B cell (primary cell): ENCODE data around the gene HSPA12B. TPM values are rescaled to one million over a fixed set of nuclear protein-coding genes. Genes with fewer than 3 reads are reported as not detected.

Experiments used
- ATAC-seq: fragments of 200-7000 bp; cut with Tn5 transposase; one replicate; pipeline ENCODE4 v1.10.0; 2021; ENCODE audit warnings: low read depth, mild to moderate bottlenecking, moderate number of reproducible peaks, moderate library complexity
- CTCF ChIA-PET: fragments of 350-600 bp; sonication (Branson Sonifier 250); formaldehyde crosslinking; loops from one replicate; lab custom pipeline; 2021; ENCODE audit warnings: antibody characterized with exemption, inconsistent platforms; lab: Charles Lee
- POLR2A ChIA-PET: fragments of 350-600 bp; sonication (Branson Sonifier 250); formaldehyde crosslinking; loops from one replicate; lab custom pipeline; 2021; ENCODE audit warnings: antibody characterized with exemption; lab: Charles Lee
- DNase-seq: peaks from one replicate; pipeline ENCODE4 v3.0.0; 2013
- H2AFZ ChIP-seq: 2 replicates; pipeline ENCODE4 v1.6.1; 2012; ENCODE audit warnings: mild to moderate bottlenecking, low read depth, low read length; ENCODE audit not compliant: insufficient read depth, poor library complexity, severe bottlenecking
- H3K27ac ChIP-seq, 2 donors: 1 replicate in 1 of 2; 2 replicates in 1 of 2; pipeline ENCODE4 v1.5.1; 2012 to 2013; ENCODE audit warnings: low read length in 2 of 2, mild to moderate bottlenecking in 2 of 2, moderate library complexity in 1 of 2
- H3K27me3 ChIP-seq, 4 experiments: fragments of 200-600 bp in 1 of 4; sonication (generic) in 1 of 4; replicated peaks in 1 of 4; 1 replicate in 2 of 4; 2 replicates in 2 of 4; pipeline versions ENCODE4 v1.6.1 to v1.7.0; 2013 to 2016; ENCODE audit warnings: low read length in 3 of 4, mild to moderate bottlenecking in 2 of 4, mixed read lengths in 1 of 4, moderate library complexity in 1 of 4; ENCODE audit not compliant: insufficient read depth in 4 of 4, control insufficient read depth in 3 of 4; ENCODE audit errors: control extremely low read depth in 1 of 4
- H3K36me3 ChIP-seq, 2 experiments: replicated peaks in 1 of 2; 1 replicate in 1 of 2; 2 replicates in 1 of 2; pipeline versions ENCODE4 v1.6.1 to v1.7.1; 2013; ENCODE audit warnings: low read length in 1 of 2; ENCODE audit not compliant: insufficient read depth in 2 of 2, control insufficient read depth in 1 of 2; ENCODE audit errors: control extremely low read depth in 1 of 2, extremely low read depth in 1 of 2
- H3K4me1 ChIP-seq, 2 donors: fragments of 200-600 bp in 1 of 2; sonication (generic) in 1 of 2; 1 replicate in 1 of 2; 2 replicates in 1 of 2; pipeline versions ENCODE4 v1.5.1 to v1.6.1; 2013 to 2017; ENCODE audit warnings: low read length in 2 of 2; ENCODE audit not compliant: control insufficient read depth in 2 of 2, insufficient read depth in 2 of 2
- H3K4me2 ChIP-seq: replicated peaks from 2 replicates; pipeline ENCODE3; 2012; ENCODE audit warnings: mild to moderate bottlenecking, low read depth, low read length; ENCODE audit not compliant: poor library complexity, severe bottlenecking
- H3K4me3 ChIP-seq, 5 experiments: fragments of 200-600 bp in 1 of 5; sonication (generic) in 1 of 5; 1 replicate in 3 of 5; 2 replicates in 2 of 5; pipeline versions ENCODE4 v1.5.1 to v1.7.0; 2011 to 2016; ENCODE audit warnings: low read length in 4 of 5, mild to moderate bottlenecking in 4 of 5, low read depth in 2 of 5, control low read depth in 1 of 5, moderate library complexity in 1 of 5; ENCODE audit not compliant: insufficient read depth in 1 of 5; ENCODE audit errors: control extremely low read depth in 1 of 5, extremely low read depth in 1 of 5
- H3K79me2 ChIP-seq: fragments of 200-600 bp; sonication (generic); one replicate; pipeline ENCODE4 v1.6.0; 2016; ENCODE audit warnings: low read length; ENCODE audit not compliant: control insufficient read depth, insufficient read depth
- H3K9ac ChIP-seq: fragments of 200-600 bp; sonication (generic); 2 replicates; pipeline ENCODE4 v1.6.1; 2017; ENCODE audit warnings: mild to moderate bottlenecking, low read length, moderate library complexity
- H3K9me3 ChIP-seq, 3 donors: one replicate each; pipeline versions ENCODE4 v1.6.1 to v1.7.1; 2013; ENCODE audit warnings: low read length in 2 of 3; ENCODE audit not compliant: control insufficient read depth in 2 of 3, insufficient read depth in 1 of 3; ENCODE audit errors: control extremely low read depth in 1 of 3
- H4K20me1 ChIP-seq: 2 replicates; pipeline ENCODE4 v1.6.0; 2012; ENCODE audit warnings: mild to moderate bottlenecking, low read length; ENCODE audit not compliant: insufficient read depth, control insufficient read depth, poor library complexity, severe bottlenecking
- H3K27ac Mint-ChIP-seq: one replicate; pipeline ENCODE4 v1.8.0; 2021; ENCODE audit warnings: mixed read lengths
- H3K27me3 Mint-ChIP-seq: one replicate; pipeline ENCODE4 v1.8.0; 2021; ENCODE audit warnings: mixed read lengths
- H3K4me1 Mint-ChIP-seq: one replicate; pipeline ENCODE4 v1.8.0; 2021; ENCODE audit warnings: mixed read lengths
- H3K4me3 Mint-ChIP-seq: one replicate; pipeline ENCODE4 v1.8.0; 2021; ENCODE audit warnings: mixed read lengths
- H3K9me3 Mint-ChIP-seq: one replicate; pipeline ENCODE4 v1.8.0; 2022; ENCODE audit warnings: mixed read lengths; ENCODE audit not compliant: insufficient read depth
- EZH2 ChIP-seq: IDR thresholded peaks from 2 replicates; pipeline ENCODE4 v1.6.1; 2012; ENCODE audit warnings: borderline replicate concordance, low read depth, mild to moderate bottlenecking, moderate library complexity, low read length; ENCODE audit not compliant: insufficient read depth, poor library complexity, severe bottlenecking
- WGBS: methylation state at CpG from one replicate; pipeline ENCODE4 v1.1.5; 2013; ENCODE audit warnings: missing lambda C conversion rate; ENCODE audit not compliant: insufficient coverage; 5-methylcytosine and 5-hydroxymethylcytosine counted together
- intact Hi-C: fragments of 100-400 bp; cut with micrococcal nuclease; formaldehyde crosslinking; loops from one replicate; pipeline ENCODE4 v1.10.0; 2022
- polyA plus RNA-seq: library from polyadenylated mRNA; depleted of rRNA; stranded (reverse); fragments of >200 nt; gene quantifications from 2 replicates; pipeline ENCODE4 v1.2.3, GENCODE V29; 2012
- total RNA-seq, 2 donors: library from RNA; stranded (reverse); fragments of 120-200 nt in 1 of 2; gene quantifications; 1 replicate in 1 of 2; 2 replicates in 1 of 2; pipeline versions ENCODE4 v1.2.3 to v1.2.4, GENCODE V29; 2013 to 2022
- TF ChIP-seq, protein P1 (sequence below): fragments of 200-600 bp; IDR thresholded peaks from one replicate; pipeline ENCODE4 v1.8.0; 2022; ENCODE audit warnings: antibody characterized with exemption, mild to moderate bottlenecking

The HSPA12B gene
- total and polyA plus RNA-seq, 2 donors (not counting 1 experiment from before 2014, with no cell fraction given): not detected

DNA sequence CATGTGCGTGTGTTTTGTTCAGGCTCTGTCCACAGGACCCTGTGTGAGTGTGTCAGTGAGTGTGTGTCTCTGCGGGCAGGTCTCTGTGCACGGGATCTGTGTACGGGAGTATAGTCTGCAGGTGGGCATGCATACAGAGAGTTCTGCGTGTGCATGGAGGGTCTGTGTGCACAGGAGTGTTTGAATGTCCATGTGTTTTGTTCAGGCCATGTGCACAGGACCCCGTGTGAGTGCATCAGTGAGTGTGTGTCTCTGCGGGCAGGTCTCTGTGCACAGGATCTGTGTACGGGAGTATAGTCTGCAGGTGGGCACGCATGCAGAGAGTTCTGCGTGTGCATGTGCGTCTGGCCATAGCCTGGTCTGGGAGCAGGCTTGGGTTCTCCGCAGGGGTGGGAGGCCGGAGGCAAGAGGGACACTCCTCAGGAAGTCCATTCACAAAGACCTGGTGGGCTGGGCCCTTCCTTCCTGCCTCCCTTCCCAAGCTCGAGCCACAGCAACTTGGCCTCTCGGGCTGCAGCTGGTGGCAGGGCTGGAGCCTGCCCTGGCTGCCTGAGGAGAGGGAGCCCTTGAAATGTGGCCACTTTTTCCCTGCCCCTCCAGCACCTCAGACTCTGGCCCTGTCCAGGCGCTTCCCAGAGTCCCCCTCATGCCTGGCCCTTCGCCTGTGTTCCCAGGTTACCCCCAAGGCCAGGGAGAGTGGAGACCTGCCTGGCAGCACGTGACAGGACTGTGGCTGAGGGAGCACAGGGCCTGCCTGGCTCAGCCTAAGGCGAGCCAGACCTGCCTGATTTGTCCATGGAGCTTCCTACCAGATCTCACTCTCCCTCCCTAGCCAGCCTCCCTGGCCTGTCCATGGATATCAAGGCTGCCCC is 6.8 kb downstream of the HSPA12B start:
- Histone ChIP-seq H3K4me2 (no peak overlapping the region), H3K4me1 (no peaks in the 10 kb centered on the region), H4K20me1 (no peaks in the 10 kb centered on the region), H3K4me3 (no peak overlapping the region), H3K79me2 (no peaks in the 10 kb centered on the region), H3K27ac (no peak overlapping the region), H3K36me3 (no peaks in the 10 kb centered on the region), H3K9ac (no peak overlapping the region), H3K27me3 (peaks cover 0 to 8% (median 1%) of the 10 kb centered on the region in 4 experiments), H3K9me3 (no peaks in the 10 kb centered on the region), H2AFZ (no peak overlapping the region)
- DNase-seq (no peak), ATAC-seq (no peak)
- Mint-ChIP-seq H3K27me3 (peaks cover 24% of the 10 kb centered on the region), H3K4me1 (peaks cover 1% of the 10 kb centered on the region), H3K9me3 (no peaks in the 10 kb centered on the region), H3K27ac (no peak overlapping the region), H3K4me3 (no peak overlapping the region)
- POLR2A ChIA-PET: no interaction called here
- intact Hi-C loops: no loop called here
- 83% methylated on average over 19 of the region's 19 CpGs for WGBS
- CTCF ChIA-PET: no interaction called here
- TF ChIP-seq, protein P1, sequence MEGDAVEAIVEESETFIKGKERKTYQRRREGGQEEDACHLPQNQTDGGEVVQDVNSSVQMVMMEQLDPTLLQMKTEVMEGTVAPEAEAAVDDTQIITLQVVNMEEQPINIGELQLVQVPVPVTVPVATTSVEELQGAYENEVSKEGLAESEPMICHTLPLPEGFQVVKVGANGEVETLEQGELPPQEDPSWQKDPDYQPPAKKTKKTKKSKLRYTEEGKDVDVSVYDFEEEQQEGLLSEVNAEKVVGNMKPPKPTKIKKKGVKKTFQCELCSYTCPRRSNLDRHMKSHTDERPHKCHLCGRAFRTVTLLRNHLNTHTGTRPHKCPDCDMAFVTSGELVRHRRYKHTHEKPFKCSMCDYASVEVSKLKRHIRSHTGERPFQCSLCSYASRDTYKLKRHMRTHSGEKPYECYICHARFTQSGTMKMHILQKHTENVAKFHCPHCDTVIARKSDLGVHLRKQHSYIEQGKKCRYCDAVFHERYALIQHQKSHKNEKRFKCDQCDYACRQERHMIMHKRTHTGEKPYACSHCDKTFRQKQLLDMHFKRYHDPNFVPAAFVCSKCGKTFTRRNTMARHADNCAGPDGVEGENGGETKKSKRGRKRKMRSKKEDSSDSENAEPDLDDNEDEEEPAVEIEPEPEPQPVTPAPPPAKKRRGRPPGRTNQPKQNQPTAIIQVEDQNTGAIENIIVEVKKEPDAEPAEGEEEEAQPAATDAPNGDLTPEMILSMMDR: no peak
- TF ChIP-seq EZH2: no peak

DNA sequence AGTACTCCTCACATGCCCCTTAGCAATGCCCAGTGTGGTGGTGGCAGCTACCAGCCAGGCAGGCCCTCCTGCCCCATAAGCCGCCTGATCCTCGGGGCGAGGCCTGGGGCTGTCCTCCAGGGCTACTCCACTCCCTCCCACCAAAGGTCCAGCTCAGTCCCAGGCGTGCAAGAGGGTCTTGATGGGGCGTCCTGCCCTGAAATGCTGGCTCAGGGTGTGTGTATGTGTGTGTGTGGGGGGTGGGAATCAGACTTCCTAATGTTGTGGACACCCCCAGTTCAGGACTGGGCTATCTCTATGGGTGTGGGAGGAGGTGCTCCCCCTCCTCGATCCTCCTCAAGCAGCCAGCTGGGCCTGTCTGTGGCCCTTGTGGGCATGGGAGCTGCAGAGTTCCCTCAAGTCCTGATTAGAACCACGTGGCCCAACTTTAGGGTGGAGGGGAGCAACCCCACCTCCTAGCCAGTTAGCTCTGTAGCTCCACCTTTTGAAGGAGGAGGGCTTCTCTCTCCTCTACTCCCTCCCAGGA is 7.5 kb downstream of the HSPA12B start:
- intact Hi-C loops: no loop called here
- Mint-ChIP-seq H3K27me3 (peaks cover 26% of the 10 kb centered on the region), H3K4me3 (no peak overlapping the region), H3K27ac (no peak overlapping the region), H3K9me3 (no peaks in the 10 kb centered on the region), H3K4me1 (peaks cover 1% of the 10 kb centered on the region)
- peaks cover 0 to 2% of the 10 kb centered on the region in 2 donors for H3K4me1 ChIP-seq
- WGBS: 42% methylated on average over 3 of the region's 7 CpGs
- no peak for TF ChIP-seq EZH2
- TF ChIP-seq, protein P1: no peak
- no peak for DNase-seq
- no peak overlapping the region for H3K9ac ChIP-seq
- H2AFZ ChIP-seq: no peak overlapping the region
- POLR2A ChIA-PET: no interaction called here
- H3K27me3 ChIP-seq: peaks cover 0 to 13% (median under 1%) of the 10 kb centered on the region in 4 experiments
- no peaks in the 10 kb centered on the region for H3K36me3 ChIP-seq
- H3K27ac ChIP-seq: no peak overlapping the region
- no peak overlapping the region for H3K4me2 ChIP-seq
- no peaks in the 10 kb centered on the region for H3K79me2 ChIP-seq
- no peaks in the 10 kb centered on the region for H4K20me1 ChIP-seq
- CTCF ChIA-PET: no interaction called here
- peaks cover 0 to under 1% (median 0%) of the 10 kb centered on the region in 3 donors for H3K9me3 ChIP-seq
- ATAC-seq: no peak
- no peak overlapping the region for H3K4me3 ChIP-seq
